WERI-Rb-1 (cell line): Measurements from ENCODE around the gene BEGAIN.

ENCODE experiments used
- DNase-seq: peaks from one replicate; pipeline ENCODE4 v3.0.0-alpha.2; 2020
- H3K27ac ChIP-seq: fragments of 250-450 bp; sonication (Bioruptor Pico); 2 replicates; pipeline ENCODE4 v1.5.1; 2020; ENCODE audit warnings: mild to moderate bottlenecking, moderate library complexity
- H3K27me3 ChIP-seq: fragments of 250-450 bp; sonication (Bioruptor Pico); 2 replicates; pipeline ENCODE4 v1.5.1; 2021; ENCODE audit warnings: mild to moderate bottlenecking, low read depth, moderate library complexity; ENCODE audit not compliant: insufficient read depth, severe bottlenecking
- H3K36me3 ChIP-seq: fragments of 250-450 bp; sonication (Bioruptor Pico); 2 replicates; pipeline ENCODE4 v1.5.1; 2020; ENCODE audit warnings: mild to moderate bottlenecking, moderate library complexity
- H3K4me3 ChIP-seq: 2 replicates; pipeline ENCODE4 v1.5.1; 2011; ENCODE audit warnings: low read depth, mild to moderate bottlenecking, control low read depth, low read length
- H3K9me3 ChIP-seq: fragments of 250-450 bp; sonication (Bioruptor Pico); 2 replicates; pipeline ENCODE4 v1.5.1; 2021; ENCODE audit warnings: mild to moderate bottlenecking, moderate library complexity; ENCODE audit not compliant: severe bottlenecking
- CTCF ChIP-seq: IDR thresholded peaks from 2 replicates; pipeline ENCODE4 v1.5.1; 2011; ENCODE audit warnings: low read depth, mild to moderate bottlenecking, control low read depth, inconsistent platforms, low read length

BEGAIN gene

GRCh38 chr14:100617410-100618317, 30.4 kb upstream of the BEGAIN start:
- no peak overlapping the region for H3K27ac ChIP-seq
- TF ChIP-seq CTCF: no peak
- no peaks in the 10 kb centered on the region for H3K9me3 ChIP-seq
- no peak for DNase-seq
- no peak overlapping the region for H3K4me3 ChIP-seq
- no peaks in the 10 kb centered on the region for H3K27me3 ChIP-seq
- H3K36me3 ChIP-seq: no peaks in the 10 kb centered on the region

- Histone ChIP-seq H3K27me3 (no peaks in the 10 kb centered on the region), H3K9me3 (no peaks in the 10 kb centered on the region), H3K4me3 (no peak overlapping the region), H3K36me3 (no peaks in the 10 kb centered on the region), H3K27ac (no peak overlapping the region)
- DNase-seq: no peak
- no peak for TF ChIP-seq CTCF
Measured at GRCh38 chr14:100616854-100617409, 29.7 kb upstream of the BEGAIN start.

GRCh38 chr14:100615736-100616695, 28.8 kb upstream of the BEGAIN start:
- Histone ChIP-seq H3K27ac (no peak overlapping the region), H3K27me3 (no peaks in the 10 kb centered on the region)

GRCh38 chr14:100614803-100615202, 27.6 kb upstream of the BEGAIN start:
- no peak for TF ChIP-seq CTCF
- Histone ChIP-seq H3K27ac (no peak overlapping the region), H3K27me3 (no peaks in the 10 kb centered on the region), H3K4me3 (no peak overlapping the region), H3K9me3 (no peaks in the 10 kb centered on the region), H3K36me3 (no peaks in the 10 kb centered on the region)
- DNase-seq: no peak

More at GRCh38 chr14:100615736-100616695, 28.8 kb upstream of the BEGAIN start:
- no peaks in the 10 kb centered on the region for H3K9me3 ChIP-seq
- no peak overlapping the region for H3K4me3 ChIP-seq
- no peak for TF ChIP-seq CTCF
- DNase-seq: no peak
- H3K36me3 ChIP-seq: no peaks in the 10 kb centered on the region

- no peak overlapping the region for H3K27ac ChIP-seq
- no peak for TF ChIP-seq CTCF
- no peaks in the 10 kb centered on the region for H3K9me3 ChIP-seq
- H3K36me3 ChIP-seq: no peaks in the 10 kb centered on the region
- H3K4me3 ChIP-seq: no peak overlapping the region
- H3K27me3 ChIP-seq: no peaks in the 10 kb centered on the region
- DNase-seq: peak; percentile 42
Measured at GRCh38 chr14:100612986-100613385, 25.8 kb upstream of the BEGAIN start.
